COLO829 (cell line): ENCODE data around the gene DROSHA.
A peak's percentile ranks its signal among the peaks of the same experiment; 100 is the strongest.
"Not testable (repeated sequence)": the region's sequence is repeated elsewhere in the genome, so short reads cannot be mapped to it uniquely, and the experiment has no call there.

Experiments used
- DNase-seq: peaks from one replicate; pipeline ENCODE4 v3.0.0; 2012; ENCODE audit warnings: low spot score

The DROSHA gene

DNA sequence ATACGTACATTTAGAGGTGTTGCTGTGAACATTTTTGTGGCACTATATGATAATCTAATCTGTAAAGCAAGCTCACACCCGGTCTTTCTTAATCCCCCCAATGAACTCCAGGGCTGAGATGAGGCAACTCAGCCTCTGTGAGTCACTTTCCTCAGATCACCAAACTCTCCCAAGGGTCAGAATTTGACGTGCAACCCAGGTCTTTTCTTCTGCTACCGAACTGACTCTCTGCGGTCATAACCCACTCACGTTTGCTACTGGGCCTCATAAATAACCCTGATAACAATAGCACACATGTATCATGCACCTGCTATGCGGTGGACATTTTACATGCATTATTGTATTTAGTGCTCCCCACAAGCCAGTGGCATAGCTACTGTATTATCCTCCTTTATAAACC, 153.1 kb downstream of the DROSHA start:
- DNase-seq: no peak

DNA sequence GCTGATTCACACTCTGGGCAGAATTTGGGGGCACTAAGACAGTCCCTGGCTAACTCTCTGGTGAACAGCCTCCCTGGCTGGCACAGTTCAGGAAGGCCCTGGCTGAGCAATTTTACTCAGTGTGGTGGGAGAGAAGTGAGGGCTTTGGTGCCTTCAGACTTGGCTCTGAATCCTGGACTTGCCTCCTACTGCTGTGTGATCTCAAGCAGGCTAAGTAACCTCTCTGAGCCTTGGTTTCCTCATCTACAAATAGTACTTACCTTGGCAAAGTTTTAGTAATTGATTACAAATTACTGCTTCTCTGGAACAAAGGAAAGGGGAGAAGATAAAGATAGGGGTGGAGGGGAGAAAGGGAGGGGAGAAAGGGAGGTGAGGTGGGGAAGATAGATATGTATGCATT, 153.8 kb downstream of the DROSHA start:
- no peak for DNase-seq

DNA sequence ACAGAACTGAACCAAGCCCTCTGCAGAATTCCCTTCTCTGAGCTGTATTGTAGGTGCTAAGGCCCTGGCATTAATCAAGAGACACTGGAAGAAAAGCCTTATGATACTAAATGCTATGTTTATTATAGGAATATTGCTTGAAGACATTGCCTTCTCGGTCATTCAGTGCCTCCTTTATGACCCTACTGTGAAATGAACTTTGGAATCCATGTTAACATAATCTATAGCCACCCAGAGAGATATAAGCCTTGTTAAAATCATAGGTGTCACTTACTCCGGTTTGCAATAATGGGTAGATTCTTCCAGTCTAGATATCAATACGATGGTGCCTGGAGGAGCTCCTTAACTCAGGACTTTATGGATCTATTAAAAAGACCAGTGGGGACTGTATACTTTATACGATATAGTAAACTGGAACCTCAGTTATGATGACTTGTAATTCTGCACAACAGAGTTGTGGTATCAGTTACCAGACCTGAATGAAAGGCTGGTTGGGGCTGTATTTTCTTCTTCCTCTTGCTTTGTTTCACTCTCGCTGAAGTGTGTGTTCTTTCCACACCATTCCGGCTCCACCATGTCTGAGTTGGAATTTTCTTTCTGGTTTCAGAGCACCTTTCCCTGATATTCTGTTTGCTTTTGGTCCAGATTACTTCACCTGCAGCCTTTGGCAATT, 154.5 kb downstream of the DROSHA start:
- no peak for DNase-seq

DNA sequence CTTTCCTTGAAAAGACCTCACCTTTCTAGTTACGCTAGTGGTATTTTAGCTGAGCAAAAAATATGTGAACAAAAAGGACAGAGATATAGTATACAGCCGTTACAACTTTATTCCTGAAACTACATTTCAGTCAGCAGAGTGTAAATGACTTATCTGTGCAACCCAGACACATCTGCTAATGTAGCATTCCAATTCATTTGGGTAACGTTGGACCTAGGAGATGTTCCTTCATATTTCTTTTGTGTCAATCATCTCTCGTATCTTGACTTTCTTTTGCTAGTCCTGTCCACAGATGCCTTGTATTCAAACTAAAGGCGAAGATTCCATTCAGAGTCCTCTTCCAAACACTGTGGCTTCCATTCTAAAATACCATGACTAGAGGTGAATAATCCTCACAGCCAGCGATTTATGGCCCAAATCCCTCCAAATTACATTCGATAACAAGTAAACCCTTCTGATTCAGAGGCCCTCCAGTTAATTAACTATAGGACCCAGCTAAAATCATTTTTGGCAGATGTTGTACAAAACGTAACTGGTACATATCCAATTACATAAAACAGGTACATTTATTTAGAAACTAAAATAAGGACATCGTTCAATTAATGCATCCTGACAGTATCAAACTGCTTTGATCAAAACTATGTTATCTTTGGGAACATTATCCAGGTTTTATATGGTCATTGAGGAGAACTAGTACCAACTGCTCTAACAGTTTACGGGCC, 155.7 kb downstream of the DROSHA start:
- DNase-seq: no peak

- no peak for DNase-seq
Measured at GRCh38 chr5:31372124-31372523, 159.8 kb downstream of the DROSHA start.

DNA sequence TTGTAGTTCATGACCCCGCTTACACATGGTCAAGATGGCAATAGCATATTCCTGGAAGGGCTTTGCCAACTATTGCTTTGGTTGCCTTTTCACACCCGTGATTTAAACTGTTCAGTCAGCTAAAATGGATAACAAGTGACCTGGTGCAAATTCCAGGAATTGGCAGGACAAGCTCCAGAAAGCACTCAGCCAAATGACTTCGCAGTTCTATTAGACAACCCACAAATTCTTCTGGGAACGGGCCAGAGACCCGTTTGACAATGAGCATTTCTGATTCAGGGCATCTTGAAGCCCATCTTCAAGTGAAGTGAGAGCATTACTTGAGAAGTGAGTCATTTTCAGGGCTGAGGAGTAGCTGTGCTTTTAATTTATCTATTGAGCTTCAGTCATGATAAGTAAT, 165.0 kb downstream of the DROSHA start:
- DNase-seq: no peak

GRCh38 chr5:31365776-31366175, 166.1 kb downstream of the DROSHA start:
- no peak for DNase-seq

DNA sequence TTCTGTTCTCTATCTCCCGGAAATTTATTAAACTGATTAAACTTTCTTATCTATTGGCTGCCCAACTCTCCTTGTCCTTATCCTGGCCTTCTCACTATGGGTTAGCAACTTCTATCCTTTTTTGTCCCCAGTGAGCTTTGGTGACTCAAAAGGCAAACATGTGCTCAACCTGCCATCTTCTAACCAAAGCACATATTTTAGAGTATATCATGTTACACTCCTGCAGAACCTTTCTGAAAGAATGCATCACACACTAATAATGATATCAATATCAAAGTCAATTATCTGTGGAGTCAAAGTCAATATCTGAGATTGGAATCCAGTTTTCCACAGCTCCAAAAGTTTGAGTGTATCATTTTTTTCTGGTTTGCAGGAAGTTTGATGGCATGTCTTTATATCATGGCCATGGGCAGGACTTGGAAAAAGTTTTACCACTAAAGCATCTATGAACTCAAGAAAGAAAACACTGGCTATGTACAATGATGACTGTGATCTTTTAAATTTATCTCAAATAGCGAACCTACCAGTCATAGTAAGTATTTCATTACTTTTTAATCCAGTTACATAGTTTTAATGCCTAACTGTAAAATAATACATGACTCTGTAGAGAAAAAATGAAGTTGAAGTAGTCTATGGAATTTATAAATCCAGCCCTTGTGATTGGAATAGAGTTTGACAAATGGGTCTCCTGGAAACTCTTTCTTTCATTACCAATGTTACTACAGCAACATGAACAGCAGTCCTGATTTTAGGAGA, 166.8 kb downstream of the DROSHA start:
- DNase-seq: no peak

- no peak for DNase-seq
Measured at GRCh38 chr5:31362931-31363568, 168.8 kb downstream of the DROSHA start.

GRCh38 chr5:31362529-31362900, 169.4 kb downstream of the DROSHA start:
- DNase-seq: no peak

GRCh38 chr5:31361704-31362528, 170.0 kb downstream of the DROSHA start:
- DNase-seq: not testable (repeated sequence)

DNA sequence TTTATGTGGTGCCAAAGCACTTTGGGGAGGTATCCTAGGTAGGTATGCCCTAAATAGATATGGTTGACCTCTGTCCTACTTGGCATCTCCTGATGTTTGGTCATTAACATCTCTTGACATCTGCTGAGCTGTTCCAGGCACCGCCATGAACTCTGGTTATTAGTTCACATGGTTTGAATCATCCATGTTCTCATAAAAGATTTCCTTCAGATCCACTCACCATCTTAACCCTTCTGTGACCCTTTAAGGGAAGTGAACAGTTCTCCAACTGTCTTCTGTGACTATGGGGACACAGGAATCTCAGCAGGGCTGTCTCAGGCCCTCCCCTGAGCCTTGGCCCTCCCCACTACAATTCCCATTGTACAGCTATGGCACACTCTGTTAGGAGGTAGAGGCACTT, 170.7 kb downstream of the DROSHA start:
- peak; percentile 74 for DNase-seq

DNA sequence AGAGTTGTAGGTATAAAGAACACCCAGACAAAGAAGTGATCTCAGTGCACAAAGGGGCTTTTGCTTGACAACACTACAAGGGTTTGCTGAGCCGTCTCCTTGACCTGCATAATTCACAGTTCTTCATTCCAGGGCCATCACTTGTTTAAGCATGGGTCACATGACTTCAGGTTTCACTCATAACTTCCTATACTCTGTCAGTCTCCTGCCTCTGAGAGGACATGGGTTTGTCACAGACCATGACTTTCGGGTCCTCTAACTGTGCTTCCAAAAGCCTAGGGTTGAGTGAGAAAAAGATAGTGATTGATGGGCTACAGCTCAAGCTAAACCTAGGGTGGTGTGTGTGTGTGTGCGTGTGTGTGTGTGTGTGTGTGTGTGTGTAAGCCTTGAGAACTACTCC, 172.1 kb downstream of the DROSHA start:
- no peak for DNase-seq

GRCh38 chr5:31357038-31357437, 174.9 kb downstream of the DROSHA start:
- no peak for DNase-seq

GRCh38 chr5:31355337-31355736, 176.6 kb downstream of the DROSHA start:
- DNase-seq: no peak
